Rectal smooth muscle tissue (tissue), 1 donor: ENCODE results near the gene PDE4D.
"Not testable (repeated sequence)": the region's sequence is repeated elsewhere in the genome, so short reads cannot be mapped to it uniquely, and the experiment has no call there.

ENCODE experiments used
- H3K27ac ChIP-seq: one replicate; pipeline ENCODE4 v1.7.0; 2013; ENCODE audit warnings: low read depth, low read length, inconsistent platforms
- H3K27me3 ChIP-seq: one replicate; pipeline ENCODE4 v1.7.0; 2013; ENCODE audit warnings: low read length; ENCODE audit not compliant: control insufficient read depth, insufficient read depth
- H3K36me3 ChIP-seq: one replicate; pipeline ENCODE4 v1.7.0; 2013; ENCODE audit warnings: low read length; ENCODE audit not compliant: control insufficient read depth, insufficient read depth
- H3K4me1 ChIP-seq: one replicate; pipeline ENCODE4 v1.7.0; 2013; ENCODE audit warnings: low read length; ENCODE audit not compliant: control insufficient read depth, insufficient read depth
- H3K4me3 ChIP-seq: one replicate; pipeline ENCODE4 v1.7.0; 2013; ENCODE audit warnings: low read length
- H3K9ac ChIP-seq: one replicate; pipeline ENCODE4 v1.7.0; 2013; ENCODE audit warnings: low read length

The PDE4D gene

GRCh38 chr5:59790776-59791475, 102.6 kb downstream of the PDE4D start:
- H3K36me3 ChIP-seq: no peaks in the 10 kb centered on the region
- peaks cover 19% of the 10 kb centered on the region for H3K4me1 ChIP-seq
- H3K4me3 ChIP-seq: peak overlapping the region; percentile 10
- peak overlapping the region; percentile 79 for H3K27ac ChIP-seq
- no peak overlapping the region for H3K9ac ChIP-seq
- H3K27me3 ChIP-seq: no peaks in the 10 kb centered on the region

GRCh38 chr5:59790376-59790775, 103.2 kb downstream of the PDE4D start:
- H3K27ac ChIP-seq: peak overlapping the region; percentile 79
- H3K4me3 ChIP-seq: peak overlapping the region; percentile 10
- H3K4me1 ChIP-seq: peaks cover 24% of the 10 kb centered on the region
- no peak overlapping the region for H3K9ac ChIP-seq
- no peaks in the 10 kb centered on the region for H3K27me3 ChIP-seq
- H3K36me3 ChIP-seq: no peaks in the 10 kb centered on the region

GRCh38 chr5:59789894-59790293, 103.6 kb downstream of the PDE4D start:
- no peak overlapping the region for H3K4me3 ChIP-seq
- no peak overlapping the region for H3K9ac ChIP-seq
- no peaks in the 10 kb centered on the region for H3K36me3 ChIP-seq
- H3K27me3 ChIP-seq: no peaks in the 10 kb centered on the region
- H3K4me1 ChIP-seq: peaks cover 25% of the 10 kb centered on the region
- H3K27ac ChIP-seq: peak overlapping the region; percentile 79

GRCh38 chr5:59789197-59789596, 104.3 kb downstream of the PDE4D start:
- Histone ChIP-seq H3K27ac (peak overlapping the region; percentile 79), H3K27me3 (no peaks in the 10 kb centered on the region), H3K4me1 (peaks cover 25% of the 10 kb centered on the region), H3K36me3 (no peaks in the 10 kb centered on the region), H3K4me3 (no peak overlapping the region), H3K9ac (no peak overlapping the region)

GRCh38 chr5:59786334-59786805, 107.2 kb downstream of the PDE4D start:
- H3K4me3 ChIP-seq: no peak overlapping the region
- peak overlapping the region; percentile 25 for H3K27ac ChIP-seq
- H3K9ac ChIP-seq: no peak overlapping the region
- H3K27me3 ChIP-seq: no peaks in the 10 kb centered on the region
- peaks cover 37% of the 10 kb centered on the region for H3K4me1 ChIP-seq
- H3K36me3 ChIP-seq: no peaks in the 10 kb centered on the region

GRCh38 chr5:59785676-59786333, 107.7 kb downstream of the PDE4D start:
- Histone ChIP-seq H3K27ac (peak overlapping the region; percentile 25), H3K4me1 (peaks cover 37% of the 10 kb centered on the region)

GRCh38 chr5:59784708-59785107, 108.8 kb downstream of the PDE4D start:
- not testable (repeated sequence) for H3K27me3 ChIP-seq, H3K9ac ChIP-seq, H3K27ac ChIP-seq, H3K4me3 ChIP-seq, H3K36me3 ChIP-seq
- peaks cover 34% of the 10 kb centered on the region for H3K4me1 ChIP-seq

More at GRCh38 chr5:59785676-59786333, 107.7 kb downstream of the PDE4D start:
- Histone ChIP-seq H3K4me3 (no peak overlapping the region), H3K27me3 (no peaks in the 10 kb centered on the region), H3K36me3 (no peaks in the 10 kb centered on the region), H3K9ac (no peak overlapping the region)

GRCh38 chr5:59783264-59783663, 110.3 kb downstream of the PDE4D start:
- Histone ChIP-seq H3K4me1 (peaks cover 24% of the 10 kb centered on the region), H3K9ac (no peak overlapping the region), H3K4me3 (no peak overlapping the region), H3K27me3 (no peaks in the 10 kb centered on the region), H3K27ac (peak overlapping the region; percentile 44), H3K36me3 (no peaks in the 10 kb centered on the region)

GRCh38 chr5:59782856-59783255, 110.7 kb downstream of the PDE4D start:
- Histone ChIP-seq H3K9ac (no peak overlapping the region), H3K27ac (peak overlapping the region; percentile 44), H3K4me3 (no peak overlapping the region), H3K4me1 (peaks cover 24% of the 10 kb centered on the region), H3K27me3 (no peaks in the 10 kb centered on the region), H3K36me3 (no peaks in the 10 kb centered on the region)

GRCh38 chr5:59779453-59779852, 114.1 kb downstream of the PDE4D start:
- Histone ChIP-seq H3K4me1 (peaks cover 16% of the 10 kb centered on the region), H3K27ac (no peak overlapping the region), H3K36me3 (no peaks in the 10 kb centered on the region), H3K27me3 (no peaks in the 10 kb centered on the region), H3K9ac (no peak overlapping the region), H3K4me3 (no peak overlapping the region)

- Histone ChIP-seq H3K4me1 (peaks cover 5% of the 10 kb centered on the region), H3K27ac (peak overlapping the region; percentile 38), H3K36me3 (no peaks in the 10 kb centered on the region), H3K27me3 (no peaks in the 10 kb centered on the region), H3K9ac (no peak overlapping the region), H3K4me3 (no peak overlapping the region)
These were observed 116.5 kb downstream of the PDE4D start for GRCh38 chr5:59777028-59777427.

GRCh38 chr5:59773294-59773693, 120.2 kb downstream of the PDE4D start:
- Histone ChIP-seq H3K4me1 (peaks cover 7% of the 10 kb centered on the region), H3K9ac (no peak overlapping the region), H3K36me3 (no peaks in the 10 kb centered on the region), H3K4me3 (no peak overlapping the region), H3K27ac (no peak overlapping the region), H3K27me3 (no peaks in the 10 kb centered on the region)

- no peaks in the 10 kb centered on the region for H3K36me3 ChIP-seq
- no peak overlapping the region for H3K4me3 ChIP-seq
- H3K9ac ChIP-seq: no peak overlapping the region
- peaks cover 7% of the 10 kb centered on the region for H3K4me1 ChIP-seq
- H3K27me3 ChIP-seq: no peaks in the 10 kb centered on the region
- H3K27ac ChIP-seq: no peak overlapping the region
These were observed 120.8 kb downstream of the PDE4D start for GRCh38 chr5:59772757-59773156.
